Stimulated activated naive B cell treated with anti-CD40 and anti-IgM and Interleukin-4, amounts not matched to agents 10 μg/mL and 1 μg/mL and 100 μg/mL, for 72 hours (primary cell): ENCODE data around the gene EWSR1.
A peak's percentile ranks its signal among the peaks of the same experiment; 100 is the strongest.

Source experiments
- ATAC-seq, 2 donors: fragments of 150-1000 bp; cut with Tn5 transposase; replicated peaks; 2 replicates each; pipeline ENCODE4 v1.10.0; 2021; ENCODE audit warnings: moderate library complexity in 1 of 2
- DNase-seq: peaks from one replicate; pipeline ENCODE4 v3.0.0; 2021
- H3K27ac Mint-ChIP-seq: one replicate; pipeline ENCODE4 v1.8.0; 2022; ENCODE audit warnings: mild to moderate bottlenecking, mixed read lengths
- H3K27me3 Mint-ChIP-seq, 2 donors: one replicate each; pipeline ENCODE4 v1.8.0; 2022; ENCODE audit warnings: mixed read lengths in 2 of 2
- H3K36me3 Mint-ChIP-seq, 2 donors: one replicate each; pipeline ENCODE4 v1.8.0; 2022; ENCODE audit warnings: mixed read lengths in 2 of 2, mild to moderate bottlenecking in 1 of 2
- H3K4me1 Mint-ChIP-seq, 2 donors: one replicate each; pipeline ENCODE4 v1.8.0; 2022; ENCODE audit warnings: mixed read lengths in 2 of 2, mild to moderate bottlenecking in 1 of 2
- H3K4me3 Mint-ChIP-seq, 2 donors: one replicate each; pipeline ENCODE4 v1.8.0; 2022; ENCODE audit warnings: mild to moderate bottlenecking in 2 of 2, mixed read lengths in 2 of 2, moderate library complexity in 1 of 2
- H3K9me3 Mint-ChIP-seq, 2 donors: one replicate each; pipeline ENCODE4 v1.8.0; 2022; ENCODE audit warnings: mixed read lengths in 2 of 2, mild to moderate bottlenecking in 1 of 2

The EWSR1 gene

DNA sequence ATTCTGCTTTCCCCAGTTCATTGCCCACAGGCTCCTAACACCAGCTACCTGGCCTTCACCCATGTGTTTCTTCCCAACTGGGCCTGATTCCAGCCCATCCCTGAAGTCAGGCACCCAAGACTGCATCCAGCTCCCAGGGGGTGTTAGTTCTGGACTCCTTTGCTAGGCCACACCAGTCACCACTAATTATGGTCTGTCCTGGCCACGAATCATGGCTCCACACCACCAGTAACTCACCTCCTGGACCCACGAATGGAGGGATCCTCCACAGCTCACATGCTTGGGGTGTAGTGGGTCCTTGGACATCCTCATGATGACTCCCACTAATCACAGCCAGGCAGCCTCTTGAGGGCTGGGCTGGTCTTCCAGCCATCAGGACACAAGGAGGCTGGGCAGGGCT is 51.0 kb downstream of the EWSR1 start:
- Mint-ChIP-seq H3K4me3 (no peak overlapping the region), H3K9me3 (no peaks in the 10 kb centered on the region), H3K27me3 (peaks cover 17 to 25% of the 10 kb centered on the region in 2 donors), H3K4me1 (peaks cover 13 to 20% of the 10 kb centered on the region in 2 donors), H3K36me3 (peaks cover 38 to 47% of the 10 kb centered on the region in 2 donors), H3K27ac (no peak overlapping the region)
- no peak for DNase-seq
- ATAC-seq, result no peak

DNA sequence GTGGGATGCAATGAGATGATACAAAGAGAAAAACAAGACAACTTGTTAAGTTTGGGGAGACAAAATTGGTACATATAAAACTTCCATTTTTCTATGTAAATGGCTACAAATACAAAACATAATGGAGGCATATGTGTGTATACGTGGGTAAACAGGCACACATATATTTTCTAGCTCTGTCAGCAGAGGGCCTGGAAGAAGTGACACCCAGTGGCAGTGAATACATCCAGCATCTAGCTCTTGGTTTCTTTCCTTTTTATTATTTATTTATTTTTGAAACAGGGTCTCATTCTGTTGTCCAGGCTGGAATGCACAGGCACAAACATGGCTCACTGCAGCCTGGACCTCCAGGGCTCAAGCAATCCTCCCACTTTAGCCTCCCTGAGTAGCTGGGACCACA is 52.5 kb downstream of the EWSR1 start:
- H3K27ac Mint-ChIP-seq, result no peak overlapping the region
- H3K36me3 Mint-ChIP-seq, result peaks cover 42 to 55% of the 10 kb centered on the region in 2 donors
- no peaks in the 10 kb centered on the region for H3K9me3 Mint-ChIP-seq
- no peak overlapping the region for H3K4me3 Mint-ChIP-seq
- no peak for DNase-seq
- H3K4me1 Mint-ChIP-seq, result peaks cover 7 to 10% of the 10 kb centered on the region in 2 donors
- no peak for ATAC-seq
- H3K27me3 Mint-ChIP-seq, result peaks cover 9 to 16% of the 10 kb centered on the region in 2 donors

DNA sequence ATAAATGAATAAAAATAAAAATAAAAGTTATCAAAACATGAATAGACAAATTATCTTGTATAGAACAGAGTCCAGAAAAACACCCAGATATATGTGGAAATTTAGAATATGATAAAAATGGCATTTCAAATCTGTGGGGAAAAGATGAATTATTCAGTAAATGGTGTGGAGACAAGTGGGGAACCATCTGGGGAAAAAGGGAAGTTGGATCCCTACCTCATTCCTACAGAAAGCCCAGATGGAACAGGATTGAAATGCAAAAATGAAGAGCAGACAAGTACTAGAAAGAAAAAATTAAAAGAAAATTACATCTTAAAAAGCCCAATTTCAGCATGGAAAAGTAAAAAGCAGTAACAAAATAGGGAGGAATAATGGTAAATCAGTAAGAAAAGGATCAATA is 55.6 kb downstream of the EWSR1 start:
- no peak for DNase-seq
- Mint-ChIP-seq H3K9me3 (no peaks in the 10 kb centered on the region), H3K4me1 (peaks cover 4 to 5% of the 10 kb centered on the region in 2 donors), H3K36me3 (peaks cover 38 to 64% of the 10 kb centered on the region in 2 donors), H3K27me3 (no peaks in the 10 kb centered on the region), H3K27ac (no peak overlapping the region), H3K4me3 (no peak overlapping the region)
- no peak for ATAC-seq

DNA sequence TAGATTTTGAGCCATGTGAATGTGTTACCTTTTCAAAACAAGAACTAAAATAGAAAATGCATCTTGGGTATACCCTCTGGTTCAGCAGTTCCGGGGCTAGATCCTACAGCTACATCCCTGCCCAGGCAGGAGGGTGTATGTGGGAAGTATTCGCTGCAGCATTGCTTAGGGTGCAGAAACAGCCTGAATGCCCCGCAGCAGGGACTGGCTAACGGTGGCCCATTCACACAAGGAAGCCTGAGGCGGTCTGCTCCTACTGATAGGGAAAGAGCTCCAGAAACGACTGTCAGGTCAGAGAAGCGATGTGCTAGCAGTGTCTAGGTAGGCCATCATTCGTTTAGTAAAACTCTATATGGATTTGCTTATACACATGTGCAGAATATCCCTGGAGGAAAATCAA is 57.3 kb downstream of the EWSR1 start:
- no peak overlapping the region for H3K4me3 Mint-ChIP-seq
- peaks cover 45 to 71% of the 10 kb centered on the region in 2 donors for H3K36me3 Mint-ChIP-seq
- peak in 1 of 2 donors; percentile 17 for ATAC-seq
- no peaks in the 10 kb centered on the region for H3K9me3 Mint-ChIP-seq
- peaks cover 4% of the 10 kb centered on the region in 2 donors for H3K4me1 Mint-ChIP-seq
- DNase-seq, result no peak
- H3K27me3 Mint-ChIP-seq, result no peaks in the 10 kb centered on the region
- peak overlapping the region; percentile 31 for H3K27ac Mint-ChIP-seq

DNA sequence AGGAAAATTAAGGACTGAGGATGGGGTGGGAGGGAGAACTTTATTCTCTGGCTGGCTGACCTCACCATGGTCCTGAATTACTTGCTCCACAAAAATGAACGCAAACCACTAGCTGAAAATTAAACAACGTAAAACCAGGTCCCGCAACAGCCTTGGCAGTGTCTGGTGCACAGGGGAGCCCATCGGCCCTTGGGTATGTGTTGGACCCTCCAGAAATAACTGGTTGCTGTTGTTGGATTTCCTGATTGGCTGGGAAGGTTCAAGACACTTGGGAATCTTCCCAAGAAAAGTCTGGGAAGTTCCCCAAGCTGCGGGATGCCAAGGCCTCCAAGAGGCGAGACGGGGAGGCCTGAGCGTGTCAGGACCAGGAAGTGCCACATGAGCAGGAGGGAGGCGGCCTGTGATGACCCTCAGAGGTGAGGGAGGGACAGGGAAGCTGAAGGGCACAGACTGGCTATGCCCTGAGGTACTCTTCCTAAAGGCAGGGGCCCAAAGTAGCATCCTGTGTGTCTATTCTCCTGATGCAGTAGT is 57.8 kb downstream of the EWSR1 start:
- no peaks in the 10 kb centered on the region for H3K27me3 Mint-ChIP-seq
- no peak overlapping the region for H3K4me3 Mint-ChIP-seq
- peaks cover 45 to 73% of the 10 kb centered on the region in 2 donors for H3K36me3 Mint-ChIP-seq
- H3K27ac Mint-ChIP-seq, result peak overlapping the region; percentile 71
- no peaks in the 10 kb centered on the region for H3K9me3 Mint-ChIP-seq
- H3K4me1 Mint-ChIP-seq, result peaks cover 4% of the 10 kb centered on the region in 2 donors
- ATAC-seq, result peak; percentile 19 to 25
- DNase-seq, result no peak

DNA sequence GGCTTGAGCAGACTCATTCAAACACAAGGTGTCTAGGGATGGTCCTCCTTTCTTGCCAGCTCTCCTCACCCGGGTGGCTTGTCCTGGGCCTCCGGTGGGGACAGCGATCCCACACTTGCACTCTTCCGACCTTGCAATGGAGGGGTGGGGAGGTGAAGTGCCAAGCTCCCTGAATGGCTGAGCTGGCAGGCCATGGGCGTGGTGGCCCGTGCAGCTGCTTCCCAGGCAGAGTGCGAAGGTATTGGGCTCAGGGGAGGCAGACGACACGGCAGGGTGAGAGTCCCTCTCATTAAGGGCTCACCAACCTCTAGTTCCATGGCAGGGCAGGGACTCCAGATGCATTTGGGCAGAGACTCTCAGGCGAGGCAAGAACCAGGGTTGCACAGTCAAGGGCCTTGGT is 58.4 kb downstream of the EWSR1 start:
- H3K4me1 Mint-ChIP-seq, result peaks cover 4% of the 10 kb centered on the region in 2 donors
- peak overlapping the region in 1 of 2 donors; percentile 48 for H3K4me3 Mint-ChIP-seq
- peak; percentile 10 to 18 for ATAC-seq
- no peaks in the 10 kb centered on the region for H3K27me3 Mint-ChIP-seq
- peaks cover 41 to 73% of the 10 kb centered on the region in 2 donors for H3K36me3 Mint-ChIP-seq
- peak overlapping the region; percentile 84 for H3K27ac Mint-ChIP-seq
- DNase-seq, result no peak
- H3K9me3 Mint-ChIP-seq, result no peaks in the 10 kb centered on the region

DNA sequence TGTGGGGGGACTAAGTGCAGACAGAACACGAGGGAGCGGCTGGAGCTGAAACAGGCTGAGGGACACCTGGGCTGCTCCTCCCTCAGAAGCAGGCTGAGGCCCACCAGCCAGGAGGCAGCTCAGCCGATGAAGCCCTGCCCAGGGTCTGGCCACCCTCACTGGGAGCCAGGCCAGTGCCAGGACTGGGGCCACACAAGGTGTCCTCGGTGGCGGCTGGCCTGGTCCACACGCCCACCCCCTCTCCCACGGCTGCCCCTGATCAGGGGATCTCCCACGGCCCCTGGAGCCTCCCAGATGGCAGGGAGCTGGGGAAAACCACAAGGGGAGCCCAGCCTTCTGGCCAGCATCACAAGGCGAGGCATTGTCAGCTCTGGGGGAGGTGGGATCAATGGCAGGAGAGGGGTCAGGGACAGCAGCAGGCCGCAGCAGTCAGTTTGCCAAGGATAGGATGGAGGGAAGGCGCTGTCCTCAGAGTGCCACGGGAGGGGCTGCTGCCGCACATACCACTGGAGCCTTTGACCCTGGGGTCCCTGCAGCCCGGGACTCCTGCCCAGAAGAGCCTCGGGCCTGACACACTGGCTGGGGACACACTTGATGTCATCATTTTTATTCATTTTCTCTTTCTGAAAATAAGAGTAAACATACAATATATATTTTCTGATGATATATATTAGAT is 59.2 kb downstream of the EWSR1 start:
- peaks cover 40 to 74% of the 10 kb centered on the region in 2 donors for H3K36me3 Mint-ChIP-seq
- no peak for DNase-seq
- H3K27ac Mint-ChIP-seq, result no peak overlapping the region
- H3K9me3 Mint-ChIP-seq, result no peaks in the 10 kb centered on the region
- H3K4me1 Mint-ChIP-seq, result peaks cover 4 to 6% of the 10 kb centered on the region in 2 donors
- no peaks in the 10 kb centered on the region for H3K27me3 Mint-ChIP-seq
- H3K4me3 Mint-ChIP-seq, result no peak overlapping the region
- ATAC-seq, result peak in 1 of 2 donors; percentile 6

DNA sequence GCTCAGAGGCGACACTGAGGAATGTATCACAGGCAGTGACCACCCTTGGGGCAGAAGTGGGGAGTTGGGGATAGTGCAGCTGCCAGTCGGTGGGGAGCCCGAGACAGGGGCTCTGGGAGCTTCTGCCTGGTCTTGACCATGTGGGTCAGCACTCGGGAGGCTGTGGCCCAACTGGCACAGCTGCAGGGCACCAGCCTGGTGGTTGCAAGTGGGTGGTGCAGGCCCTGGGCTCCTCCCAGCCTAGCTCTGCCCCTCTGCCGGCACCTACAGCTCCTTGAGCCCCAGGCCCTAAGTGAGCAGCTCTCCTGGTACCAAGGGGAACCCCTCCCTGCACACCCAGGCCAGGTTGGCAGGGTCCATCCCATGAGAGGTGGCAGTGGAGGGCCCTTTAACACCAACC is 60.0 kb downstream of the EWSR1 start:
- Mint-ChIP-seq H3K27me3 (no peaks in the 10 kb centered on the region), H3K4me3 (no peak overlapping the region), H3K4me1 (peaks cover 4 to 6% of the 10 kb centered on the region in 2 donors), H3K27ac (peak overlapping the region; percentile 5), H3K36me3 (peaks cover 38 to 72% of the 10 kb centered on the region in 2 donors), H3K9me3 (no peaks in the 10 kb centered on the region)
- ATAC-seq (no peak), DNase-seq (no peak)

DNA sequence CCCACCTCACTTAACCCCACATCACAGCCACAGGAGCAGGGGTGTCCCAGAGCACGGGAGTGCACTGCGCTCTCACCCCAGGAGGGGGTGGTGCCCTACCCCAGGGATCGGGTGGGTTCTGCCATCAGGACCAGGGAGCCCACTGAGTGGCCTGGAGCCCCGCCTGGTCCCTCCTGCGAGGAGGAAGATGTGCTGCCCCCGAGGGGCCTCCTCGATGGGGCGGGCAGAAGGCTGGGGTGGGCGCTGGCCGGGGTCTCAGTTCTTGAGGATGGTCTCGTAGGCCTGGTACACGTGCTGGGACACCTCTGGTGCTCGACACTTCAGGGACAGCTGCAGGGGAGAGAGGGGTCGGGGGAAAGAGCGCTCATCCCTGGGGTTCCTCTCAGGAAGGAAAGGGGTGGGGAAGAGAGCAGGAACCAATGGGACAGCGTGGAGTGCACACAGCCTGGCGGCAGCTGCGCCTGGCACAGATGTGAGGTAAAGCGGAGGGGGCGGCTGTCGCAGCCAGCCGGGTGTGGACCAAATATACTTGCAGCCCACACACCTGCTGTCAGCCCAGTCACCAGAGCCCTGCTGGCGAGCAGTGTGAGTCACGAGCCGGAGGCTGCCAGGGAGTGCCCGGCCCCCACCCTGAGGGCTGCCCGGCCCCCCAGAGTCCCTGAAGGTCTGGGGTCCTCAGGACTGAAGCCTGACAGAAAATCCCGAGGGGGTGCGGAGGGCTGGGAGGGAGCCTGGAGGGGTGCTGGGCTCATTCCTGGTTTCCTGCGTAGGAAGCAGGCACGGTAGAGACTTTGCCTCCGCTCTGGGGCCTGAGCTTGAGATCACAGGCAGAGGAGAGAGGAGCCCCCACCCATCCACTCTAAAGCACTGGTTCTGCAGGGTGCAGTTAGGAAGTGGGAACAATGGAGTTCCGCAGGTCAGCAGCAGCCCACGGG is 60.8 kb downstream of the EWSR1 start:
- H3K4me3 Mint-ChIP-seq, result peak overlapping the region in 1 of 2 donors; percentile 50
- H3K27ac Mint-ChIP-seq, result peak overlapping the region; percentile 62
- no peaks in the 10 kb centered on the region for H3K9me3 Mint-ChIP-seq
- DNase-seq (no peak), ATAC-seq (no peak)
- peaks cover 39 to 73% of the 10 kb centered on the region in 2 donors for H3K36me3 Mint-ChIP-seq
- H3K4me1 Mint-ChIP-seq, result peaks cover 8 to 9% of the 10 kb centered on the region in 2 donors
- H3K27me3 Mint-ChIP-seq, result no peaks in the 10 kb centered on the region

DNA sequence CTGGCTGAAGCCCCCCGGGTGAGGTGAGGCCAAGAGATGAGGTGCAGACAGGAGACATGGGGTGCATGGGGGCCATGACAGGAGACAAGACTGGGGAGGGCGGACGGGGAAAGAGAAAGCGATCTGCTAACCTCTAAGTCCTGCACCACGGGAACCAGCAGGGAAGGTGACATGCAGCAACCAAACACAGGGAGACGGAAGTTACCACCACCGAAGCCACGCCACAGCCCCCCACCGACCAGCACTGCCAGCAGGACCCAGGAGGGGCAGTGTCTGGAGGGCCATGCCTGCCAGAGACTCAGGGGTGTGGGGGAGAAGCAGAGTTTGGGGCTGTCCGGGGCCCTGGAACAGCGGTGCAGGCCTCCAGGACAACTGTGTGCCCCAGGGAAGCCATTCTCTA is 61.5 kb downstream of the EWSR1 start:
- H3K4me3 Mint-ChIP-seq, result no peak overlapping the region
- peak overlapping the region; percentile 31 for H3K27ac Mint-ChIP-seq
- no peak for DNase-seq
- ATAC-seq, result no peak
- no peaks in the 10 kb centered on the region for H3K27me3 Mint-ChIP-seq
- H3K36me3 Mint-ChIP-seq, result peaks cover 37 to 72% of the 10 kb centered on the region in 2 donors
- H3K9me3 Mint-ChIP-seq, result no peaks in the 10 kb centered on the region
- peaks cover 9 to 10% of the 10 kb centered on the region in 2 donors for H3K4me1 Mint-ChIP-seq

DNA sequence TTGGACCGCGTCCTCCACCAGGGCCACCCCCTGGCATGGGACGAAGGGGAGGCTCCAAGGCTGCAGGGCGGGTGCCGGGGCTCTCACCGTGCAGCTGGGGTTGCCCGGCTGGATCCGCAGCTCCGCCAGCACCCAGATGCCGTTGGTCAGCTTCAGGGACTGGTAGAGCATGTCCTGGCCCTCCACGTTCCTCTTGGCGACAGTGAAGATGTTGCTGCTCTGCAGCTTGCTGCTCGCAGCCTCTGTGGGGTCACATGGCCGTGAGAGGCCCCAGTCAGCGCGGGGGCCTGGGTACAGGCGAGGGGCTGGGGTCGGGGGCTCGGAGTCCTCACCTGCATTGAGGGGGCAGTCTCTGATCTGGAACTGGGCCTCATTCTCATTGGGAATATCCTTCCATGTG is 62.2 kb downstream of the EWSR1 start:
- peaks cover 37 to 74% of the 10 kb centered on the region in 2 donors for H3K36me3 Mint-ChIP-seq
- ATAC-seq (no peak), DNase-seq (no peak)
- H3K4me1 Mint-ChIP-seq, result peaks cover 10% of the 10 kb centered on the region in 2 donors
- no peak overlapping the region for H3K27ac Mint-ChIP-seq
- no peaks in the 10 kb centered on the region for H3K27me3 Mint-ChIP-seq
- no peaks in the 10 kb centered on the region for H3K9me3 Mint-ChIP-seq
- no peak overlapping the region for H3K4me3 Mint-ChIP-seq

DNA sequence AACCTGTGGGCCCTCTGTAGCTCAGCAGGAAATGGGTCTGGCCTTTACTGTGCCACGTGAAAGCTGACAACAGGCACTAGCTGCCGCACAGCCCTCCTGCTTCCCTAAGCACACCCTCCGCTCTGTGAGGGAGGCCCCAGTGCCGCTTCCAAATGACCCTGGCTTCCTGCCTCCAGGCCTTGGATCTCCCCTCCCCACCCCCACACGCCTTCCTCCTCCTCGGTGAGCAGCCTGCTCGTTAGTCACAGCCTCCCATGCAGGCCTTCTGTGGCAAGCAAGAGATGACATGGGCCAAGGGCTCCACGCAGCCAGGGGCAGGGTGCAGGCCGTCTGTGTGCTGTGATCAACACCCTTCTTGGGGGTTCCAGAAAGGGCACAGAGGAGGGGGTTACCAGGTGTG is 62.7 kb downstream of the EWSR1 start:
- H3K9me3 Mint-ChIP-seq, result no peaks in the 10 kb centered on the region
- no peak for ATAC-seq
- peaks cover 40 to 75% of the 10 kb centered on the region in 2 donors for H3K36me3 Mint-ChIP-seq
- peak overlapping the region; percentile 69 for H3K27ac Mint-ChIP-seq
- no peak for DNase-seq
- H3K4me1 Mint-ChIP-seq, result peaks cover 14 to 15% of the 10 kb centered on the region in 2 donors
- no peak overlapping the region for H3K4me3 Mint-ChIP-seq
- H3K27me3 Mint-ChIP-seq, result no peaks in the 10 kb centered on the region

DNA sequence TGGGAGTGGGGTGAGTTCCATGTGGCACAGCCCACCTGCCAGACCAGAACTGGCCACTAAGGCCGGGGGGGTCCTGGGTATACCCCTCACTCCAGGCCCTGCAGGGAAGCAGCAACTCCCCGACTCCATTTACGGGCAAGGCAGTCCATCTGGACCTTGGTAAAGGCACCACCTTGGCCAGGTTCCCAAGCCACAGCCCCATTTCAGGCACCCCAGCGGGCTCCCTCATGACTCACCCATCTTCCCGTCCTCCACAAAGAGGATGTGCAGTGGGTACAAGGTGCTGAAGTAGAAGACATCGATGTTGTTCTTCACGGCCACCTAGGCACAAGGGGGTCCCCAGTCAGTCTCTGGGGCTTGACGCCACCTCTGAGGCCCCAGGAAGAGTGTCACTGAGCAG is 63.1 kb downstream of the EWSR1 start:
- Mint-ChIP-seq H3K4me3 (no peak overlapping the region), H3K9me3 (no peaks in the 10 kb centered on the region), H3K36me3 (peaks cover 45 to 75% of the 10 kb centered on the region in 2 donors), H3K4me1 (peaks cover 15 to 19% of the 10 kb centered on the region in 2 donors), H3K27me3 (no peaks in the 10 kb centered on the region), H3K27ac (peak overlapping the region; percentile 77)
- DNase-seq (no peak), ATAC-seq (no peak)

DNA sequence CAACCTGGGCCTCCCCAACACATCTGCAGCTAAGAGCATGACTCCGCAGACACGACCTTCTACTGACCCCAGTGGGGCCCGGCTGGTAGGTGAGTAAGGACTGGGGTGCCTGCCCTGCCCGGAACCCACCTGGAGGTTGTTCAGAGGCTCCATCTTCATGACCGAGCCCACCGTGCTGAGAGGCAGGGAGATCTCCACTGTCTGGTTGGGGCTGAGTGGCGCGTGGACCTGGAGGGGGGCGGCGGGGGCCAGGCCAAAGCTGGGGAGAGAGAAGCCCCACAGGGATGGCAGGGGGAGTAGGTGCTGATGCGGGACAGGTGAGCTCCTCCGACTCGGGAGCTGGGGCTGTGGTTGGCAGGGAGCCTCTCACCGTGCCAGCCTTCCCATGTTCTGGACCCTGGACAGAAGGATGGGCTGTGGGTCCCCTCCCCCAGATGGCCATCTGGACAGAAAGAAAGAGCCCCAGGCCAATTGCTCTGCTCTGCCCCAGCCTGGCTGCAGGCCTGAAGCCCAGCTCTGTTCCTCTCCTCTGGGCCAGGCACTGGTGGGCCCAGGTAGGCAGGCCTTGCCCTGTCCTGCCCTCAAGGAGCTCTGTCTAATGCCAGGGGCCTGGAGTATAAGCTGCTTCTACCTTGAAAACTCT is 63.7 kb downstream of the EWSR1 start:
- ATAC-seq, result no peak
- H3K4me1 Mint-ChIP-seq, result peaks cover 12 to 17% of the 10 kb centered on the region in 2 donors
- no peaks in the 10 kb centered on the region for H3K27me3 Mint-ChIP-seq
- no peak overlapping the region for H3K4me3 Mint-ChIP-seq
- H3K9me3 Mint-ChIP-seq, result no peaks in the 10 kb centered on the region
- no peak for DNase-seq
- H3K36me3 Mint-ChIP-seq, result peaks cover 46 to 73% of the 10 kb centered on the region in 2 donors
- peak overlapping the region; percentile 77 for H3K27ac Mint-ChIP-seq
